Tibial artery (tissue), 4 donors: Measurements from ENCODE around the gene GATA1.

ENCODE experiments used
- DNase-seq, 2 donors: peaks; one replicate each; pipeline ENCODE4 v3.0.0-alpha.2; 2019
- H3K27ac ChIP-seq, 2 donors: fragments of 200-600 bp; sonication (generic) in 1 of 2; 1 replicate in 1 of 2; 2 replicates in 1 of 2; pipeline ENCODE4 v1.5.1; 2018 to 2019; ENCODE audit warnings: mild to moderate bottlenecking in 1 of 2
- H3K27me3 ChIP-seq, 2 donors: fragments of 200-600 bp; sonication (generic) in 1 of 2; one replicate each; pipeline versions ENCODE4 v1.5.1 to v1.6.0; 2016 to 2019
- H3K36me3 ChIP-seq, 3 donors: fragments of 200-600 bp; sonication (generic) in 2 of 3; one replicate each; pipeline ENCODE4 v1.5.1; 2016 to 2019; ENCODE audit warnings: mild to moderate bottlenecking in 2 of 3
- H3K4me1 ChIP-seq, 4 donors: fragments of 200-600 bp; sonication (generic) in 2 of 4; 1 replicate in 3 of 4; 2 replicates in 1 of 4; pipeline ENCODE4 v1.5.1; 2016 to 2019
- H3K4me3 ChIP-seq, 2 donors: fragments of 200-600 bp; sonication (generic) in 1 of 2; 1 replicate in 1 of 2; 2 replicates in 1 of 2; pipeline ENCODE4 v1.5.1; 2018 to 2019; ENCODE audit warnings: mild to moderate bottlenecking in 2 of 2
- H3K9me3 ChIP-seq, 3 donors: fragments of 200-600 bp; sonication (generic) in 1 of 3; one replicate each; pipeline ENCODE4 v1.5.1; 2016 to 2019
- intact Hi-C: fragments of 100-400 bp; cut with DNase I; formaldehyde crosslinking; loops from one replicate; pipeline ENCODE4 v1.15.0; 2023; ENCODE audit warnings: low total_unique reads
- TF ChIP-seq, protein P1 (sequence below), 2 experiments: fragments of 200-600 bp in 1 of 2; fragments of 450-650 bp in 1 of 2; IDR thresholded peaks; one replicate each; pipeline ENCODE4 v1.5.1; 2017 to 2019; ENCODE audit warnings: antibody characterized with exemption in 2 of 2, mild to moderate bottlenecking in 1 of 2, moderate library complexity in 1 of 2

GATA1 gene

DNA sequence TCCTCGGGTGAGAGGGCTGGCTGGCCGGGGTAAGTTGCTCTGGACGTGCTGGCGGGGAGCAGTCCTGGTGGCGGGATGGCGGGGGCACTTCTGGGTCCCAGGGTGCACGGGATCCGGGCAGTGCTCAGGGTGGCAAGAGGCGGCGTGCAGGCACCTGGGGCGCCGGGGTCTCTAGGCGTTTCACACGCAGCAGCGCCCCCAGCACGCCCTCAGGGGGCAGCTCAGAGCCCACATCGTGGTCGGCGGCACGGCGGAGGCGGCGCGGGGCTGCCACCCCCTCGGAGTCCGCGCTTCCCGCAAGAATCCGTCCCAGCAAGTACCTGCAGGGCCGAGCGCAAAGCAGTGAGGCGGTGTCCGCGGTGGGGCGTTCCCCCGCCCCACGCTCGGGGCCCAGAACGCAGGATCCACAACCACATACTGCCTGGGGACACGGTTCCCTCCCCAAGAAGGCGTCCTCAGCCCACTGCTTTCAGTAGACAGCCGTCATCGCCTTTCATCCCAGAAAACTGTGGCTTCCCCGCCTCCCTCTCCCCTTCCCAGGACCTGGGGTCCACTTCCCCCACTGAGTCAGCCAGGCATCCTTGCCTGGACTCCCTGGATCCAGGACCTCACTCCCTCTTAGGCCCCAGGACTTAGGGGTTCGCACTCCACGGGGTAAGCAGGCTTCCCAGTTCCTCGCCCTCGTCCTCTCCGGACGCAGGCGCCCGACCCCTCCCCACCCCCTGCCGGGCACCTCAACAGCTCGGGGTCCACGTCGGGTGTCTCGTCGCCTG lies 44.9 kb downstream of the GATA1 start:
- Histone ChIP-seq H3K4me1 (peaks cover 0 to 8% (median 4%) of the 10 kb centered on the region in 4 donors), H3K4me3 (no peak overlapping the region), H3K9me3 (peaks cover 0 to 4% (median 4%) of the 10 kb centered on the region in 3 donors), H3K36me3 (peaks cover 0 to 11% (median 0%) of the 10 kb centered on the region in 3 donors), H3K27me3 (peaks cover 0 to 21% of the 10 kb centered on the region in 2 donors), H3K27ac (no peak overlapping the region)
- DNase-seq: no peak
- intact Hi-C loops: no loop called here
- TF ChIP-seq, protein P1, sequence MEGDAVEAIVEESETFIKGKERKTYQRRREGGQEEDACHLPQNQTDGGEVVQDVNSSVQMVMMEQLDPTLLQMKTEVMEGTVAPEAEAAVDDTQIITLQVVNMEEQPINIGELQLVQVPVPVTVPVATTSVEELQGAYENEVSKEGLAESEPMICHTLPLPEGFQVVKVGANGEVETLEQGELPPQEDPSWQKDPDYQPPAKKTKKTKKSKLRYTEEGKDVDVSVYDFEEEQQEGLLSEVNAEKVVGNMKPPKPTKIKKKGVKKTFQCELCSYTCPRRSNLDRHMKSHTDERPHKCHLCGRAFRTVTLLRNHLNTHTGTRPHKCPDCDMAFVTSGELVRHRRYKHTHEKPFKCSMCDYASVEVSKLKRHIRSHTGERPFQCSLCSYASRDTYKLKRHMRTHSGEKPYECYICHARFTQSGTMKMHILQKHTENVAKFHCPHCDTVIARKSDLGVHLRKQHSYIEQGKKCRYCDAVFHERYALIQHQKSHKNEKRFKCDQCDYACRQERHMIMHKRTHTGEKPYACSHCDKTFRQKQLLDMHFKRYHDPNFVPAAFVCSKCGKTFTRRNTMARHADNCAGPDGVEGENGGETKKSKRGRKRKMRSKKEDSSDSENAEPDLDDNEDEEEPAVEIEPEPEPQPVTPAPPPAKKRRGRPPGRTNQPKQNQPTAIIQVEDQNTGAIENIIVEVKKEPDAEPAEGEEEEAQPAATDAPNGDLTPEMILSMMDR (IDR thresholded peaks at IDR 0.05): no peak

DNA sequence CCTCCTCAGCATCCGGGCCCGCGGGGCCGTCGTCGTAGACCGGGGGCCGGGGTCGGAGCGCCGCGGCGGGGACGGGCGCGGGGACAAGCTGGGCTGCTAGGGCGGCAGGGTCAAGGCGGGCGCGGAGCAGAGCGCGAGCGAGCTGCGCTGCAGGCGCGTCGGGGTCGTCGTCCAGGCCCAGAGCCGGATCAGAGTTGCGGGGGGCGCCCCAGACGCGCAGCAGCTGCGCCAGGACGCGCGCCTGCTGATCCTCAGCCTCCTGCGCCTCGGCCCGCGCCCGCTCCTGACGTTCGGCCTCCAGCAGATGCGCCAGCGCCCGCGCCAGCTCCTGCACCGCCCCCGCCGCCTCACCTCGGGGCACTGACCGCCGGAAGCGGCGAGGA lies 45.5 kb downstream of the GATA1 start:
- Histone ChIP-seq H3K27ac (no peak overlapping the region), H3K9me3 (peaks cover 0 to 4% (median 0%) of the 10 kb centered on the region in 3 donors), H3K4me1 (peaks cover 0 to 8% (median 4%) of the 10 kb centered on the region in 4 donors), H3K4me3 (no peak overlapping the region), H3K27me3 (peaks cover 0 to 21% of the 10 kb centered on the region in 2 donors), H3K36me3 (peaks cover 0 to 5% (median 0%) of the 10 kb centered on the region in 3 donors)
- DNase-seq: no peak
- intact Hi-C loops: no loop called here
- TF ChIP-seq, protein P1 (IDR thresholded peaks at IDR 0.05): no peak

DNA sequence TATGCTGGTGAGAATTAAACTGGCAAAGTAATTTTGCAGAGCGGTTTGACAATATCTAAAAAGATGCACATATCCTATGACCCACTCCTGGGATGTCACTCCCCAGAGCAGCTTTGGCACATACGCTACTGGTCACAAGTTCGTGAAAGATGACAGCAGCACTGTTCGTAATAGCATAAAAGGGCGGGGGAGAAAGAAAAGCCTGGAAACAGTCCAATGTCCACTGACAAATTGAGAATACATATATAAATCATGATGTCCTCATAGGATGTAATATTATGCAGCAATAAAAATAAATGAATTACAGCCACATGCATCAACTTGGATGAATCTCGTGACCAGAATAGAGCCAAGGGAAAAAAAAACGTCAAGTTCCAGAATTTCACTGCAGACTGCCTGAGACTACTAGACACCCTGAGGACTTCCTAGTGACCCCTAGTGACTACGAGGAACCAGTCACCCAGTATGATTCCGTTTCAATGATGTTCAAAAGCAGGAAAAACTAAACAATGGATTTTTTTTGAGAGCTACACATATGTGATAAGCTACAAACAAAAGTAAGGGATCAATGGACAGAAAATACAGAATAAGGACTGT lies 47.2 kb downstream of the GATA1 start:
- H3K4me1 ChIP-seq: peaks cover 0 to 8% (median 4%) of the 10 kb centered on the region in 4 donors
- H3K27me3 ChIP-seq: peaks cover 0 to 21% of the 10 kb centered on the region in 2 donors
- intact Hi-C loops: no loop called here
- no peaks in the 10 kb centered on the region for H3K9me3 ChIP-seq
- DNase-seq: no peak
- no peak overlapping the region for H3K4me3 ChIP-seq
- no peaks in the 10 kb centered on the region for H3K36me3 ChIP-seq
- TF ChIP-seq, protein P1 (IDR thresholded peaks at IDR 0.05): no peak
- no peak overlapping the region for H3K27ac ChIP-seq

DNA sequence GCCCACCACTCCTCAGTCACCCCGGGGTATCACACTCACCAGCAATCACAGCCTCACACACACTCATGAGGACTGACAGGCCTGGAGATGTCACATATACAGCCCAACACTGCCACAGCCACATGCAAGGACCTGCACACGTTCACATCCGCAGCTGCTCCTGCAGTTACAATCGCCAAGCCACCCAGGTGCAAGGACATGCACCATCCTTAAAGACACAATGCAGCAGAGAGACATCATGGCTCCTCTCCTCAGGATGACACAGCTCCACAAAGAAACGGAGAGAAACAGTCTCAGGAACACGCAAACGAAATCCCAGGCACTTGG lies 48.0 kb downstream of the GATA1 start:
- intact Hi-C loops: no loop called here
- TF ChIP-seq, protein P1 (IDR thresholded peaks at IDR 0.05): no peak
- H3K4me3 ChIP-seq: no peak overlapping the region
- H3K36me3 ChIP-seq: no peaks in the 10 kb centered on the region
- peaks cover 0 to 21% of the 10 kb centered on the region in 2 donors for H3K27me3 ChIP-seq
- no peak for DNase-seq
- H3K9me3 ChIP-seq: no peaks in the 10 kb centered on the region
- H3K4me1 ChIP-seq: peaks cover 0 to 8% (median 4%) of the 10 kb centered on the region in 4 donors
- no peak overlapping the region for H3K27ac ChIP-seq

DNA sequence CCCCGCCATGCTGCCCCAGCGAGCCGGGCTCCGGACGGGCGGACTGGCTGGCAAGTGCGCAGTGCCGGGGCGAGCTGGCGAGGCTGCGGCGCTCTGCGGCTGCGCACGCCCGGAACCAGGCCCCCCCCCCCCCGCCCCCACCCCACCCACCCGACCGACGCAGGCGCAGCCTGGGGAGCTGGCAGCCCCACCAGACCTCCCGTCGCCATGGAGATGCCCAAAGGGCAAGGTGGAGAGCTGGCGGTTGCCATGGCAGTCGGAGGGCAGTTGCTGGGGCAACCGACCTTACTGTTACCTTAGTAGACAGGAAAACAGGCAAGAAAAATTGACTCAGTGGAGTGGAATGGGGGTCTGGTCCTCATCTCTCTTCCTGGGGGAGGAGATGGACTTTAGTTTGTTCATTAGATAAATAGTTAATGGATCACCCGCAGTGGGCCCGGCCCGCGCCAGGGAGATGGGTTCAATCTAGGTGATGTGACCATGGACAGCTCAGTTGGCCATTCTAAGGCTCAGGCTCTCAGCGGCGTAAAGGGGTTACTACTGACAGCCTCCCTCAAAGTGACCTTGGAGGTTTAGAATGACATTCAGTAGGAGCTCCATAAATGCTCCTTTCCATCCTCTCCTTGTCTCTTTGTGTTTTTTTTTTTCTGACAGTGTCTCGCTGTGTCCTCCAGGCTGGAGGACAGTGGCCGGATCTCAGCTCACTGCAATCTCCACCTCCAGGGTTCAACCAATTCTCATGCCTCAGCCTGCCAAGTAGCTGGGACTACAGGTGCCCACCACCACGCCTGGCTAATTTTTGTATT lies 49.3 kb downstream of the GATA1 start, which contains the start of gene PCSK1N:
Gene PCSK1N, minus strand, starts transcription at position 87 of the 806 bp plus-strand sequence. Its CDS starts 78 bp downstream, at position 9.
- intact Hi-C loops: no loop called here

More for the DNA sequence above, 49.3 kb downstream of the GATA1 start, which contains the start of gene PCSK1N:
- Histone ChIP-seq H3K4me3 (no peak within 1 kb of the TSS), H3K9me3 (no peaks in the 10 kb centered on the region), H3K27ac (no peak within 1 kb of the TSS), H3K27me3 (peaks cover 0 to 21% of the 10 kb centered on the region in 2 donors), H3K36me3 (no peaks in the 10 kb centered on the region), H3K4me1 (peaks cover 0 to 8% (median 4%) of the 10 kb centered on the region in 4 donors)
- no peak for DNase-seq
- TF ChIP-seq, protein P1 (IDR thresholded peaks at IDR 0.05): no peak
